NCI-H1048 (cell line): ENCODE data around the gene OR10V1.

Experiments
- DNase-seq: peaks from one replicate; lab custom pipeline; 2025; lab: John Stamatoyannopoulos, UW

The OR10V1 gene

GRCh38 chr11:59713745-59714144 lies at the start of gene OR10V1:
Gene OR10V1, minus strand, starts transcription at chr11:59713845. Its CDS starts 0 bp downstream, at chr11:59713845.
- DNase-seq: no peak

- no peak for DNase-seq
These were observed 48.3 kb upstream of the OR10V1 start for GRCh38 chr11:59761993-59762392.

- DNase-seq: no peak
These were observed 47.1 kb upstream of the OR10V1 start for GRCh38 chr11:59760771-59761170.

GRCh38 chr11:59759900-59760299 lies 46.3 kb upstream of the OR10V1 start:
- no peak for DNase-seq

GRCh38 chr11:59758401-59759037 lies 44.9 kb upstream of the OR10V1 start:
- DNase-seq: no peak

- no peak for DNase-seq
These were observed 43.2 kb upstream of the OR10V1 start for GRCh38 chr11:59756845-59757244.

- DNase-seq: no peak
These were observed 42.9 kb upstream of the OR10V1 start for GRCh38 chr11:59756558-59756840.

GRCh38 chr11:59755701-59756557 lies 42.3 kb upstream of the OR10V1 start:
- no peak for DNase-seq

GRCh38 chr11:59754859-59755700 lies 41.4 kb upstream of the OR10V1 start, which contains the start of gene STX3:
Gene STX3, plus strand, starts transcription at chr11:59755376. Its CDS starts 230 bp downstream, at chr11:59755606.
- DNase-seq: peak; percentile 46

GRCh38 chr11:59754494-59754858 lies 40.8 kb upstream of the OR10V1 start:
- no peak for DNase-seq

- DNase-seq: peak; percentile 33
These were observed 40.2 kb upstream of the OR10V1 start for GRCh38 chr11:59753650-59754493.

- DNase-seq: no peak
These were observed 32.5 kb upstream of the OR10V1 start for GRCh38 chr11:59746111-59746510.

- no peak for DNase-seq
These were observed 17.4 kb upstream of the OR10V1 start for GRCh38 chr11:59730896-59731565.

- no peak for DNase-seq
These were observed 16.2 kb upstream of the OR10V1 start for GRCh38 chr11:59729834-59730233.

- no peak for DNase-seq
These were observed 15.3 kb upstream of the OR10V1 start for GRCh38 chr11:59728913-59729312.

- DNase-seq: no peak
These were observed 14.5 kb upstream of the OR10V1 start for GRCh38 chr11:59728154-59728553.

GRCh38 chr11:59727426-59727825 lies 13.8 kb upstream of the OR10V1 start:
- no peak for DNase-seq

- DNase-seq: no peak
These were observed 10.4 kb upstream of the OR10V1 start for GRCh38 chr11:59724066-59724465.

- no peak for DNase-seq
These were observed 5.9 kb upstream of the OR10V1 start for GRCh38 chr11:59719556-59719955.

GRCh38 chr11:59716051-59716450 lies 2.4 kb upstream of the OR10V1 start:
- no peak for DNase-seq
